Loucy (cell line): ENCODE results near the gene NDST1.

ENCODE experiments used
- H2AFZ ChIP-seq: fragments of 200-600 bp; sonication (generic); 2 replicates; pipeline ENCODE4 v1.6.0; 2016; ENCODE audit warnings: antibody characterized with exemption, mild to moderate bottlenecking, low read length, moderate library complexity
- H3F3A ChIP-seq: fragments of 200-600 bp; 2 replicates; pipeline ENCODE4 v1.6.0; 2016; ENCODE audit warnings: antibody characterized with exemption, low read depth, mild to moderate bottlenecking
- H3K27me3 ChIP-seq: fragments of 200-600 bp; sonication (generic); 2 replicates; pipeline ENCODE4 v1.6.1; 2014; ENCODE audit warnings: low read length, mild to moderate bottlenecking; ENCODE audit not compliant: insufficient read depth, poor library complexity, severe bottlenecking
- H3K36me3 ChIP-seq: fragments of 200-600 bp; sonication (generic); 2 replicates; pipeline ENCODE4 v1.6.1; 2016; ENCODE audit warnings: low read length; ENCODE audit not compliant: insufficient read depth
- H3K4me1 ChIP-seq: fragments of 200-600 bp; sonication (generic); 2 replicates; pipeline ENCODE4 v1.5.1; 2014; ENCODE audit warnings: low read length, mild to moderate bottlenecking; ENCODE audit not compliant: insufficient read depth, poor library complexity, severe bottlenecking
- H3K4me2 ChIP-seq: fragments of 200-600 bp; sonication (generic); 2 replicates; pipeline ENCODE4 v1.6.0; 2014; ENCODE audit warnings: antibody characterized with exemption, low read length, low read depth, mild to moderate bottlenecking; ENCODE audit not compliant: poor library complexity, severe bottlenecking
- H3K4me3 ChIP-seq: fragments of 200-600 bp; sonication (generic); 2 replicates; pipeline ENCODE4 v1.5.1; 2014; ENCODE audit warnings: low read length, mild to moderate bottlenecking, mixed read lengths; ENCODE audit not compliant: poor library complexity, severe bottlenecking
- H3K79me2 ChIP-seq: fragments of 200-600 bp; sonication (generic); 2 replicates; pipeline ENCODE4 v1.6.1; 2014; ENCODE audit warnings: low read length; ENCODE audit not compliant: insufficient read depth
- H3K9ac ChIP-seq: fragments of 200-600 bp; sonication (generic); 2 replicates; pipeline ENCODE4 v1.6.0; 2014; ENCODE audit warnings: mild to moderate bottlenecking, low read depth, low read length, moderate library complexity; ENCODE audit not compliant: poor library complexity, severe bottlenecking
- H3K9me2 ChIP-seq: fragments of 200-600 bp; sonication (generic); replicated peaks from 2 replicates; pipeline ENCODE4 v1.6.1; 2016; ENCODE audit warnings: low read depth, low read length, mixed read lengths
- H3K9me3 ChIP-seq: fragments of 200-600 bp; sonication (generic); 2 replicates; pipeline ENCODE4 v1.6.1; 2014; ENCODE audit warnings: mild to moderate bottlenecking, antibody characterized with exemption, low read length, low read depth; ENCODE audit not compliant: insufficient read depth
- H4K20me1 ChIP-seq: fragments of 200-600 bp; sonication (generic); 2 replicates; pipeline ENCODE4 v1.6.0; 2014; ENCODE audit warnings: antibody characterized with exemption, low read length, mild to moderate bottlenecking; ENCODE audit not compliant: insufficient read depth, poor library complexity, severe bottlenecking
- EZH2phosphoT487 ChIP-seq: fragments of 200-600 bp; IDR thresholded peaks from 2 replicates; pipeline ENCODE4 v1.6.1; 2018; ENCODE audit warnings: antibody characterized with exemption, mild to moderate bottlenecking, moderate library complexity, borderline replicate concordance
- TF ChIP-seq, protein P1 (sequence below): fragments of 200-600 bp; sonication (generic); conservative IDR thresholded peaks from 2 replicates; pipeline ENCODE4 v1.5.1; 2014; ENCODE audit warnings: mild to moderate bottlenecking, antibody characterized with exemption, low read length

NDST1 gene

DNA sequence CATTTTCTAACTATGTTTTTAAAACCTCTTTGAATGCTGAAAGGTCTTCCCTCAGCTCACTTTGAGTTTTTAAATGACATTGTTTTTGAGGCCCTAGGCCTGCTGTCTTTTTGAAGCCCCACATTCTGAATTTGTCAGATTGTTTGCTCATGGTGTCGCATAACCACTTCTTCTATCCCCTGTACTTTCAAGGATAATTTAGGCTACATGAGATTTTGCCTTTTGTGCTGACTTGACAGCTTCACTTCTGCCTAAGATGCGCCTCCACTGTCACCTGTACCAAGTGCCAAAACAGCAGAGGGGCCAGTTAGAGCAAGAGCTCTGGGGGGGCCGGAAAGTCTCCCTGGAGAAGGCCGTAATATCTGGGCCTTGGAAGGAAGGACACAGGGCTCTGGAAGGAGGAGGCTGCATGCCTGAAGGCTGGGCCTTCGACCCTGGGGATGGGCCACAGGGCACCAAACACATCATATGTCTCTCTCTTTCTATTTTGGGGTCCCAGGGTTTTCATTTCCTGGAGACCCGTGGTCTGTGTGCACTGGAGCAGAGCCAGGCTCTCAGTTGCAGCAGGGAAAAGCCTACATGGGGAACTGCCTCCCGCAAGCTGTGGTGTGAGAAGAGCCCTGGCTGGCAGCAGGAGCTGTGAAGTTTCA lies 49.1 kb downstream of the NDST1 start:
- Histone ChIP-seq H3K4me1 (peaks cover 7% of the 10 kb centered on the region), H3K9ac (no peak overlapping the region), H3F3A (no peaks in the 10 kb centered on the region), H3K27me3 (no peaks in the 10 kb centered on the region), H3K4me3 (no peak overlapping the region), H3K9me3 (no peaks in the 10 kb centered on the region), H4K20me1 (no peaks in the 10 kb centered on the region), H3K9me2 (no peaks in the 10 kb centered on the region), H3K4me2 (no peak overlapping the region), H3K36me3 (no peaks in the 10 kb centered on the region), H2AFZ (no peak overlapping the region), H3K79me2 (no peaks in the 10 kb centered on the region)
- TF ChIP-seq, protein P1, sequence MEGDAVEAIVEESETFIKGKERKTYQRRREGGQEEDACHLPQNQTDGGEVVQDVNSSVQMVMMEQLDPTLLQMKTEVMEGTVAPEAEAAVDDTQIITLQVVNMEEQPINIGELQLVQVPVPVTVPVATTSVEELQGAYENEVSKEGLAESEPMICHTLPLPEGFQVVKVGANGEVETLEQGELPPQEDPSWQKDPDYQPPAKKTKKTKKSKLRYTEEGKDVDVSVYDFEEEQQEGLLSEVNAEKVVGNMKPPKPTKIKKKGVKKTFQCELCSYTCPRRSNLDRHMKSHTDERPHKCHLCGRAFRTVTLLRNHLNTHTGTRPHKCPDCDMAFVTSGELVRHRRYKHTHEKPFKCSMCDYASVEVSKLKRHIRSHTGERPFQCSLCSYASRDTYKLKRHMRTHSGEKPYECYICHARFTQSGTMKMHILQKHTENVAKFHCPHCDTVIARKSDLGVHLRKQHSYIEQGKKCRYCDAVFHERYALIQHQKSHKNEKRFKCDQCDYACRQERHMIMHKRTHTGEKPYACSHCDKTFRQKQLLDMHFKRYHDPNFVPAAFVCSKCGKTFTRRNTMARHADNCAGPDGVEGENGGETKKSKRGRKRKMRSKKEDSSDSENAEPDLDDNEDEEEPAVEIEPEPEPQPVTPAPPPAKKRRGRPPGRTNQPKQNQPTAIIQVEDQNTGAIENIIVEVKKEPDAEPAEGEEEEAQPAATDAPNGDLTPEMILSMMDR: no peak
- no peak for TF ChIP-seq EZH2phosphoT487

DNA sequence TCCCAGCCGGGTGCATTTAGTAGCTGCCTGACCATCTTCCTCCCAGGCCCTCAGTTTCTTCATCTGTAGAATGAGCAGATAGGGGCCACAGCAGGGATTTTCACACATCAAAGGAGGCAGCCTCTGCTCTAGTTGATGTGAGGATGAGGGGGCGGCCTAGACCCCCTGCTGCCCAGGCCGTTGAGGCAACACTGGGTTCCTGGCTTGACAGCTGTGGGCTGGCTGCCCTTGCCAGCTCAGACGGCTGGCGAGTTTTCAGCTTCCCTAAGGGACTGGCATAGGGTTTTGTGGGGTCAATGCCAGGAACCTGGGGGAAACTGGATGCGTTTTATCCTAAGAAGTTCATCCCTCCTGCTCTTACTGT lies 49.6 kb downstream of the NDST1 start:
- no peak overlapping the region for H3K4me2 ChIP-seq
- H3K9ac ChIP-seq: no peak overlapping the region
- no peaks in the 10 kb centered on the region for H3K36me3 ChIP-seq
- no peaks in the 10 kb centered on the region for H3F3A ChIP-seq
- no peaks in the 10 kb centered on the region for H3K79me2 ChIP-seq
- H3K4me1 ChIP-seq: peaks cover 7% of the 10 kb centered on the region
- no peaks in the 10 kb centered on the region for H3K9me3 ChIP-seq
- H3K27me3 ChIP-seq: no peaks in the 10 kb centered on the region
- TF ChIP-seq, protein P1: no peak
- no peak for TF ChIP-seq EZH2phosphoT487
- no peaks in the 10 kb centered on the region for H3K9me2 ChIP-seq
- H2AFZ ChIP-seq: no peak overlapping the region
- no peak overlapping the region for H3K4me3 ChIP-seq
- no peaks in the 10 kb centered on the region for H4K20me1 ChIP-seq

DNA sequence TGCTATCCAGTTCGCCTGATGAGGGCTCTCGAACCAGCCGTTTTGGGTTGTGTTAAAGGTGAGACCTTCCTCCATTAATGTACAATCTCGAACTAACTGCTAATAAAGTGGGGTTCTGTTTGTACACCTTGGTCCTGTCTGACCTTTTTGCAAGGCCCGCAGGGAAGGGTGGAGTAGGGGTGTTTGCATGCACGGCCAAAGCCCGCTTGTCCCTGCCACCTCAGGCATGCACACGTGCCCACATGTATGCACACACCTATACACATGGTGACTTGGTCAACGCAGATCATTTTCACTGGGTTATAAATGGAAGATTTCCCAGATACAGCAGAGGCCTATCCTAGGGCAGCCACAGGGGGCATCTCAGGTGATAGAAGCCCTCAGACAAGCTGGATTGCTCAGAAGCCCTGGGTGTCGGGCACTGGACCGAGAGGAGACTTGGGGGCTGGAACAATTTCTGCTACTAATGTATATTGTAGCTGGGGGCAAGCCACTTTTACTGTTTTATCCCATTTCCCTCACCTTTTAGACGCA lies 50.2 kb downstream of the NDST1 start:
- H3K9me3 ChIP-seq: no peaks in the 10 kb centered on the region
- H2AFZ ChIP-seq: no peak overlapping the region
- H3K4me3 ChIP-seq: no peak overlapping the region
- H3K79me2 ChIP-seq: no peaks in the 10 kb centered on the region
- H3F3A ChIP-seq: no peaks in the 10 kb centered on the region
- no peaks in the 10 kb centered on the region for H3K9me2 ChIP-seq
- H4K20me1 ChIP-seq: no peaks in the 10 kb centered on the region
- H3K36me3 ChIP-seq: no peaks in the 10 kb centered on the region
- H3K4me1 ChIP-seq: peaks cover 7% of the 10 kb centered on the region
- no peaks in the 10 kb centered on the region for H3K27me3 ChIP-seq
- no peak for TF ChIP-seq EZH2phosphoT487
- TF ChIP-seq, protein P1: no peak
- H3K9ac ChIP-seq: no peak overlapping the region
- no peak overlapping the region for H3K4me2 ChIP-seq
